Activated B cell treated with CpG ODN at 0.5 μM for 24 hours (primary cell): ENCODE data around the gene RBM10. TPM values are rescaled to one million over a fixed set of nuclear protein-coding genes. Genes with fewer than 3 reads are reported as not detected.

ENCODE experiments used
- ATAC-seq: fragments of 200-7000 bp; cut with Tn5 transposase; one replicate; pipeline ENCODE4 v1.10.0; 2021; ENCODE audit warnings: low read depth, mild to moderate bottlenecking, moderate library complexity
- CTCF ChIA-PET: fragments of 350-600 bp; sonication (Branson Sonifier 250); formaldehyde crosslinking; loops from one replicate; lab custom pipeline; 2021; ENCODE audit warnings: antibody characterized with exemption; lab: Charles Lee
- POLR2A ChIA-PET: fragments of 350-600 bp; sonication (Branson Sonifier 250); formaldehyde crosslinking; loops from one replicate; lab custom pipeline; 2021; ENCODE audit warnings: antibody characterized with exemption; lab: Charles Lee
- DNase-seq: peaks from one replicate; pipeline ENCODE4 v3.0.0; 2022
- H3K27ac Mint-ChIP-seq: one replicate; pipeline ENCODE4 v1.8.0; 2020; ENCODE audit warnings: mixed read lengths
- H3K27me3 Mint-ChIP-seq: one replicate; pipeline ENCODE4 v1.8.0; 2021; ENCODE audit warnings: mixed read lengths
- H3K36me3 Mint-ChIP-seq: one replicate; pipeline ENCODE4 v1.8.0; 2021; ENCODE audit warnings: low read depth, mixed read lengths
- H3K4me1 Mint-ChIP-seq: one replicate; pipeline ENCODE4 v1.8.0; 2021; ENCODE audit warnings: mixed read lengths
- H3K4me3 Mint-ChIP-seq: one replicate; pipeline ENCODE4 v1.8.0; 2020; ENCODE audit warnings: mild to moderate bottlenecking, mixed read lengths
- H3K9me3 Mint-ChIP-seq: one replicate; pipeline ENCODE4 v1.8.0; 2020; ENCODE audit warnings: mixed read lengths
- CTCF ChIP-seq: fragments of 200-600 bp; IDR thresholded peaks from one replicate; pipeline ENCODE4 v1.8.0; 2022; ENCODE audit warnings: antibody characterized with exemption, mild to moderate bottlenecking
- intact Hi-C: fragments of 100-400 bp; cut with micrococcal nuclease; formaldehyde crosslinking; loops from one replicate; pipeline ENCODE4 v1.15.1; 2024
- total RNA-seq: library from RNA; stranded (reverse); gene quantifications from 2 replicates; pipeline ENCODE4 v1.2.3, GENCODE V29; 2022

The RBM10 gene
- total RNA-seq, 1 donor from 2014 or later, result 55.6 TPM

GRCh38 chrX:47208108-47208507 is 63.1 kb downstream of the RBM10 start:
- H3K9me3 Mint-ChIP-seq, result no peaks in the 10 kb centered on the region
- no peaks in the 10 kb centered on the region for H3K4me1 Mint-ChIP-seq
- no peak for TF ChIP-seq CTCF
- H3K36me3 Mint-ChIP-seq, result peaks cover 81% of the 10 kb centered on the region
- ATAC-seq (no peak), DNase-seq (no peak)
- no peak overlapping the region for H3K4me3 Mint-ChIP-seq
- ChIA-PET CTCF (no interaction called here), POLR2A (no interaction called here)
- no peak overlapping the region for H3K27ac Mint-ChIP-seq
- H3K27me3 Mint-ChIP-seq, result no peaks in the 10 kb centered on the region
- intact Hi-C loops, result no loop called here

- no peak overlapping the region for H3K4me3 Mint-ChIP-seq
- DNase-seq (no peak), ATAC-seq (no peak)
- TF ChIP-seq CTCF, result no peak
- H3K4me1 Mint-ChIP-seq, result no peaks in the 10 kb centered on the region
- ChIA-PET CTCF (no interaction called here), POLR2A (no interaction called here)
- H3K27ac Mint-ChIP-seq, result no peak overlapping the region
- no peaks in the 10 kb centered on the region for H3K27me3 Mint-ChIP-seq
- no peaks in the 10 kb centered on the region for H3K9me3 Mint-ChIP-seq
- H3K36me3 Mint-ChIP-seq, result peaks cover 84% of the 10 kb centered on the region
- intact Hi-C loops, result no loop called here
Measured at GRCh38 chrX:47209508-47210238, 64.7 kb downstream of the RBM10 start.

GRCh38 chrX:47210661-47211425 is 65.8 kb downstream of the RBM10 start:
- ChIA-PET CTCF (no interaction called here), POLR2A (no interaction called here)
- no peak overlapping the region for H3K27ac Mint-ChIP-seq
- no peaks in the 10 kb centered on the region for H3K4me1 Mint-ChIP-seq
- DNase-seq (no peak), ATAC-seq (no peak)
- TF ChIP-seq CTCF, result no peak
- no peaks in the 10 kb centered on the region for H3K27me3 Mint-ChIP-seq
- H3K36me3 Mint-ChIP-seq, result peaks cover 85% of the 10 kb centered on the region
- intact Hi-C loops, result no loop called here
- no peaks in the 10 kb centered on the region for H3K9me3 Mint-ChIP-seq
- H3K4me3 Mint-ChIP-seq, result no peak overlapping the region

GRCh38 chrX:47212381-47213293 is 67.6 kb downstream of the RBM10 start:
- H3K4me1 Mint-ChIP-seq, result peaks cover 15% of the 10 kb centered on the region
- ChIA-PET CTCF (no interaction called here), POLR2A (no interaction called here)
- peaks cover 78% of the 10 kb centered on the region for H3K36me3 Mint-ChIP-seq
- ATAC-seq, result no peak
- DNase-seq, result no peak
- H3K27ac Mint-ChIP-seq, result no peak overlapping the region
- TF ChIP-seq CTCF, result no peak
- intact Hi-C loops, result no loop called here
- H3K27me3 Mint-ChIP-seq, result no peaks in the 10 kb centered on the region
- no peaks in the 10 kb centered on the region for H3K9me3 Mint-ChIP-seq
- H3K4me3 Mint-ChIP-seq, result no peak overlapping the region
